IPS-20b (cell line): ENCODE measurements around the gene VAMP4.

Experiments used
- H3K27ac ChIP-seq: one replicate; pipeline ENCODE4 v1.5.1; 2013; ENCODE audit warnings: low read length
- H3K27me3 ChIP-seq: 2 replicates; pipeline ENCODE4 v1.6.1; 2013; ENCODE audit warnings: mild to moderate bottlenecking, low read length, inconsistent platforms; ENCODE audit not compliant: insufficient read depth
- H3K36me3 ChIP-seq: 2 replicates; pipeline ENCODE4 v1.6.1; 2013; ENCODE audit warnings: low read depth, mild to moderate bottlenecking, inconsistent platforms, low read length, moderate library complexity; ENCODE audit not compliant: insufficient read depth
- H3K4me1 ChIP-seq: 2 replicates; pipeline ENCODE4 v1.6.1; 2013; ENCODE audit warnings: mild to moderate bottlenecking, control low read depth, inconsistent platforms, low read length, moderate library complexity; ENCODE audit not compliant: insufficient read depth
- H3K4me3 ChIP-seq: 2 replicates; pipeline ENCODE4 v1.5.1; 2013; ENCODE audit warnings: mild to moderate bottlenecking, low read length, inconsistent platforms
- H3K9ac ChIP-seq: 2 replicates; pipeline ENCODE4 v1.6.1; 2013; ENCODE audit warnings: low read depth, mild to moderate bottlenecking, inconsistent platforms, low read length, moderate library complexity
- H3K9me3 ChIP-seq: 2 replicates; pipeline ENCODE4 v1.6.1; 2013; ENCODE audit warnings: mild to moderate bottlenecking, low read depth, low read length, inconsistent platforms; ENCODE audit not compliant: insufficient read depth

Gene VAMP4

GRCh38 chr1:171772312-171772711 is 30.4 kb upstream of the VAMP4 start:
- H3K27me3 ChIP-seq: no peaks in the 10 kb centered on the region
- H3K4me1 ChIP-seq: no peaks in the 10 kb centered on the region
- no peak overlapping the region for H3K27ac ChIP-seq
- no peaks in the 10 kb centered on the region for H3K36me3 ChIP-seq
- H3K9ac ChIP-seq: no peak overlapping the region
- H3K9me3 ChIP-seq: no peaks in the 10 kb centered on the region
- H3K4me3 ChIP-seq: no peak overlapping the region

DNA sequence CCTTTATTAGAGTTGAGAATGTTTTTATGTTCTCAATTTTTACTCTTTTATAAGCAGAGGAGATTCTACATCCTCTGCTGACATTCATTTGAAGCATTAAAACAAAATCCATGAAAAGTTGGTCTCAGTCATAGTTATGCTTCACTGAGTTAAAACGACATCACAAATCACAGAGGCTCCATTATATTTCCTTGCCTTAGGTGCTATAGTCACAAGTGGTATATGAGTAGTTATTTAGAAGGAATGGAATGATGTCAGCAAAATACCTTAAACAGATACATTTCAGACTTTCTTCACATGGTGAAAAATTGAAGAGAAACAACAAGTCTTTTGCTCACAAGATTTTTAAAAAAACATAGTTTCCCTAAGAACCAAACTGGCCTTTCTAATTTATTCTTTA is 27.9 kb upstream of the VAMP4 start:
- Histone ChIP-seq H3K9ac (no peak overlapping the region), H3K27ac (no peak overlapping the region), H3K4me1 (no peaks in the 10 kb centered on the region), H3K36me3 (no peaks in the 10 kb centered on the region), H3K9me3 (no peaks in the 10 kb centered on the region), H3K4me3 (no peak overlapping the region), H3K27me3 (no peaks in the 10 kb centered on the region)

DNA sequence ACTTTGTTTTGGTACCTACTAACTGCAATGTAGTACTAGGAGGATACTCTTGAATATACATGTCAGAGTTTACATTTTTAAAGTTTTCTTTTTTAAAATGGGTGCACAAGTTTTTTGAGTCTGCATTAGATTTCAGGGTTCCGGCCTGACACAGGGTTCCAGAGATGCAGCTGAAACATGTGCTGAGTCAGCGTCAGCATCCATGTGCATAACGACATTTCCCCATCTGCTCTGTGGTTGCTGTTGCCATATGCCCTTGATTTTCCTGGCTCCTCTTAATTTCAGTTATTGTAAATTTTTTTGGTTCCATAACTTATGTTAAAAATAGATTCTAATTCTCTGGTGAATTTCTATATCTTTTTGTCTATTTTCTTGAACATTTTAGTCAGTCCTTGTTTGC is 27.3 kb upstream of the VAMP4 start:
- Histone ChIP-seq H3K4me1 (no peaks in the 10 kb centered on the region), H3K9me3 (no peaks in the 10 kb centered on the region), H3K27me3 (no peaks in the 10 kb centered on the region), H3K36me3 (no peaks in the 10 kb centered on the region), H3K27ac (no peak overlapping the region), H3K9ac (no peak overlapping the region), H3K4me3 (no peak overlapping the region)

GRCh38 chr1:171763764-171764163 is 21.9 kb upstream of the VAMP4 start:
- no peaks in the 10 kb centered on the region for H3K9me3 ChIP-seq
- no peaks in the 10 kb centered on the region for H3K36me3 ChIP-seq
- no peak overlapping the region for H3K9ac ChIP-seq
- H3K4me3 ChIP-seq: no peak overlapping the region
- H3K4me1 ChIP-seq: no peaks in the 10 kb centered on the region
- H3K27ac ChIP-seq: no peak overlapping the region
- H3K27me3 ChIP-seq: no peaks in the 10 kb centered on the region

GRCh38 chr1:171762143-171762563 is 20.3 kb upstream of the VAMP4 start:
- Histone ChIP-seq H3K27me3 (no peaks in the 10 kb centered on the region), H3K9me3 (peaks cover 4% of the 10 kb centered on the region; the same call in 1 of the 2 replicates), H3K4me1 (no peaks in the 10 kb centered on the region), H3K36me3 (no peaks in the 10 kb centered on the region), H3K9ac (no peak overlapping the region), H3K4me3 (no peak overlapping the region), H3K27ac (no peak overlapping the region)

DNA sequence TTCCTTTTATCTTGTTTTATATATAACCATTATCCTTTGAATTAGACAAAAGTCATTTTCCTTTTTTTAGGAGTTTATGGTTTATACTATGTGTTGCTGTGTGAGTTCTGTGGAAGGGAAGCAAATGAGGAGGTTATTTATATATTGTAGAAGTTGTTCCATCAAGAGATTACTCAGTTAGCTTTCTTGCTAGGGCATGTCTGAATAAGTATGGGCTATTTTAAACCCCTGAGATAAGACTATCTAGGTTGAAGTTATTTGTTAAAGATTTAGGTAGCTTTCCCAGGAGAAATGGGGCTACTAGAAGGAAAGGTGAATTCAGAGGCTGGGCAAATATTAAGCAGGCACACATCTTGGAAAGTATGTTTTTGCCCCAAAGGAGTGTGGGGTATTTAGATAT is 16.1 kb upstream of the VAMP4 start:
- peaks cover 18% of the 10 kb centered on the region for H3K4me1 ChIP-seq
- H3K27ac ChIP-seq: no peak overlapping the region
- peaks cover 18% of the 10 kb centered on the region for H3K9me3 ChIP-seq
- H3K9ac ChIP-seq: no peak overlapping the region
- H3K36me3 ChIP-seq: no peaks in the 10 kb centered on the region
- H3K4me3 ChIP-seq: no peak overlapping the region
- H3K27me3 ChIP-seq: no peaks in the 10 kb centered on the region

DNA sequence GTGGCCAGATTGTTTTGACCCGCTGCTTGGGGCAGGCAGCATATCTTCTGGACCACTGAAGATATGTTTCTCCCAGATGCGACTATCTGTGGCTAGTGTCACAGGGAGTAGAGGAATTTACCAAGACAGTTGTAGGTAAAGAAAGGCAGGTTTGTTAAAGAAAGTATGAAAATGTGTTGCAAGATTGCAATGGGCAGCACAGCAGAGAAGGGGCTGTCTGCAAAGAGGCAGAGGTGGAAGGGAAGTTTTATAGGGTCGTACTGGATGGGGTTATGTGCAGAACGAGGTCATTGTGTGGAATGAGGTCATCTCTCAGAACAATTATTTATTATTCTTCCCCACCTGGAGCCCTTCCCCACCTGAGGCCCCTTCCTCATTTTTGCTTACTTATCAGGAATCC is 15.0 kb upstream of the VAMP4 start:
- Histone ChIP-seq H3K9ac (no peak overlapping the region), H3K4me1 (peaks cover 18% of the 10 kb centered on the region), H3K27ac (no peak overlapping the region), H3K9me3 (peaks cover 18% of the 10 kb centered on the region), H3K4me3 (no peak overlapping the region), H3K27me3 (no peaks in the 10 kb centered on the region), H3K36me3 (no peaks in the 10 kb centered on the region)

DNA sequence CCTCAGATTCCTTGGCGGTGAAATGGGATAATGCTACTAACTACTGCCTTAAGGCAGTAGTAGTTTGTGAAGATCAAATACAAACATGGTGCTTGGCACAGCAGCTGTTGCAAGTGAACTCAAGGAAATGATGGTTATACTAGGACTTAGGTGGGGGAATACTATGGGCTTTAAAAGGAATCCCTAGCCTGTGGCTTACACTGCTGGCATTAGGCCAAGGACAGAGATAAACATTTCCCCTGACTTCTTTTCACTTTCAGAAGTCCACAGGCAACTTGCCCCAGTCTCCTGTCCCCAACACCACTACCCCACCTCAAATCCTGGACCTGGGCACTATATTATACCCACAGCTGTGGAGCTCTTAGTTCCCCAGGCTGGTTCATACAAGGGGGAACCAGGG is 13.1 kb upstream of the VAMP4 start:
- H3K27me3 ChIP-seq: no peaks in the 10 kb centered on the region
- H3K9me3 ChIP-seq: peaks cover 18% of the 10 kb centered on the region
- no peak overlapping the region for H3K4me3 ChIP-seq
- no peak overlapping the region for H3K27ac ChIP-seq
- peaks cover 18% of the 10 kb centered on the region for H3K4me1 ChIP-seq
- H3K36me3 ChIP-seq: no peaks in the 10 kb centered on the region
- no peak overlapping the region for H3K9ac ChIP-seq

DNA sequence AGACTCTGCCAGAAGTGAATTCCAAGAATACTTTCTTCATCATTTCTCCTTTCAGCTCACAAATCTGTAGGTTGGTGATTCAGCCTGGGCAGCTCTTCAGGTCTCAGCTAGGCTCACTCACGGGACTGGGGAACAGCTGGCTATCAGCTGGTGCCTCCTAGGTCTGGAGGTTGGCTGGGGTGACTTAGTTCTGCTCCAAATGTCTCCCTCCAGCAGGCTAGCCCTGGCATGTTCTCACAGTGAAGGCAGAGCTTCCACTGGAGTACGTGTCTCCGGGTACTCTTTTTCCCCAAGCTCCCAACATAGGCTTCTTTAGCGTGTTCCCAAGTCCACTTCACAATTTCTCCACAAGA is 12.5 kb upstream of the VAMP4 start:
- Histone ChIP-seq H3K4me1 (peaks cover 18% of the 10 kb centered on the region), H3K27ac (no peak overlapping the region), H3K36me3 (no peaks in the 10 kb centered on the region), H3K9me3 (peaks cover 18% of the 10 kb centered on the region), H3K27me3 (no peaks in the 10 kb centered on the region), H3K4me3 (0 out of 2 replicates have a peak overlapping the region, but pooled peaks have one; percentile 27), H3K9ac (no peak overlapping the region)

DNA sequence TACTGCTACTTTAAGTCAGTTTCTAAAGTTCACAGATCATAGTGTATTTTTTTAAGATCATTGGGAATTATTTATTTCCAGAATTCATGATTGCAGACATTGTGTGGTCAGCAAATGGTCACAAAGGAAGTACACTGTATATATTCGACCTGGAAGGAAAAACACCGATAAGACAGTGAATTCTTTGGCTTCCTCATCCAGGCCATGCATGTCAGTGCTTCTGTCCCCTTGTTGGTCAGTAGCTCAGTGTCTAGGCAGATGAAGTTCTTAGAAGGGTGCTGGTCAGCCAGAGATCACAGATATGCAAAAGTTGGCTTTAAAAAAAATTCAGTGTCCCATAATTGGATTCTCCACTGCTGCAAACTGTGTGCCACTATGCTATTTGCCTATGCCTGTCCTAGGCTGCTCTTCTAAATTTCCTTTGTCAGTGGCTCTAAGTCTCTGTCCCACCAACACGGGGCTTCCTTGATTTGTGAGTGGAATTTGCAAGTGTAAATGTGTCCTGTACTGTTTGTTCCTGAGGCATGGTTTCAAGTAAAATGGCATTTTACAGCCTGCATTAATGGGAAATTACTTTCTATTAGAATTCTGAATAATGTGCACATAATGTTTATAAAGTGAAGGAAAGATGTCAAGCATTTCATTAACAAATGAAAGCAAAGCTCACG is 12.0 kb upstream of the VAMP4 start:
- H3K27me3 ChIP-seq: no peaks in the 10 kb centered on the region
- H3K9me3 ChIP-seq: peaks cover 18% of the 10 kb centered on the region
- no peaks in the 10 kb centered on the region for H3K36me3 ChIP-seq
- H3K4me3 ChIP-seq: 0 out of 2 replicates have a peak overlapping the region, but pooled peaks have one; percentile 27
- no peak overlapping the region for H3K9ac ChIP-seq
- H3K27ac ChIP-seq: no peak overlapping the region
- H3K4me1 ChIP-seq: peaks cover 18% of the 10 kb centered on the region

DNA sequence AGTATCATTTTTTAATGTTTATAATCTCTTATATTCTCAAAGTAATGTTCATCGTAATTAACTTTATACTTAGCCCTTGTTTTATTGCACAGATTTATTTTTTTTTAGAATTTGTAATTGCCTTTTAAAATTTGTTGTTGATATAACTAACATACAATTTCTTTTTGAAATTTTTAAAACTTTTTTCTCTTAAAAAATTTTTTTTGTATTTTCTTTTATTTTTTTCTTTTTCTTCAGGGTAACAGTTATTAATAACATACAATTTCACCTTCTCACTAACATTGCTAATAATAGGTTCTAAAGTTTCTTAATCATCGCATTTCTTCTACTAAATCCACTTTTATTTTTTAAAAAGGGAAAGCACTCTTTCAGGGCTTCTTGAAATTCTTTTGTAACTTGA is 11.3 kb upstream of the VAMP4 start:
- H3K27me3 ChIP-seq: no peaks in the 10 kb centered on the region
- H3K9me3 ChIP-seq: peaks cover 18% of the 10 kb centered on the region
- H3K4me3 ChIP-seq: no peak overlapping the region
- H3K36me3 ChIP-seq: no peaks in the 10 kb centered on the region
- no peak overlapping the region for H3K27ac ChIP-seq
- H3K9ac ChIP-seq: no peak overlapping the region
- peaks cover 18% of the 10 kb centered on the region for H3K4me1 ChIP-seq

DNA sequence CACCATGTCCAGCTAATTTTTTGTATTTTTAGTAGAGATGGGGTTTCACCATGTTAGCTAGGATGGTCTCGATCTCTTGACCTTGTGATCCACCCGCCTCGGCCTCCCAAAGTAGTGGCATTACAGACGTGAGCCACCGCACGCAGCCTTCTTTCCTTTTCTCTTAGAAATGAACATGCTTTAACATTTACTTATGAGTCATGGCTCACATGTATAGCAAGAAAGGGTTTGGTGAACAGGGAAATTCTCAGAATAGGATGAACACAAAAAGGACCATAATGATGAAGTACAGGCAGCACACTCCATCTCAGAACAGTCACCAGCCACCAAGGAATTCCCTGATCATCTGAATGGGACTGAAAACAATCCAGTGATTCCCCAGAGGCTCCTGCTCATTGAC is 9.4 kb upstream of the VAMP4 start:
- H3K4me1 ChIP-seq: peaks cover 18% of the 10 kb centered on the region
- H3K27me3 ChIP-seq: no peaks in the 10 kb centered on the region
- H3K4me3 ChIP-seq: no peak overlapping the region
- H3K27ac ChIP-seq: no peak overlapping the region
- peaks cover 5% of the 10 kb centered on the region for H3K9me3 ChIP-seq
- H3K36me3 ChIP-seq: no peaks in the 10 kb centered on the region
- no peak overlapping the region for H3K9ac ChIP-seq
